ENCODE data around the gene DCTN3.
"Not testable (repeated sequence)": the region's sequence is repeated elsewhere in the genome, so short reads cannot be mapped to it uniquely, and the experiment has no call there.

Gene DCTN3

DNA sequence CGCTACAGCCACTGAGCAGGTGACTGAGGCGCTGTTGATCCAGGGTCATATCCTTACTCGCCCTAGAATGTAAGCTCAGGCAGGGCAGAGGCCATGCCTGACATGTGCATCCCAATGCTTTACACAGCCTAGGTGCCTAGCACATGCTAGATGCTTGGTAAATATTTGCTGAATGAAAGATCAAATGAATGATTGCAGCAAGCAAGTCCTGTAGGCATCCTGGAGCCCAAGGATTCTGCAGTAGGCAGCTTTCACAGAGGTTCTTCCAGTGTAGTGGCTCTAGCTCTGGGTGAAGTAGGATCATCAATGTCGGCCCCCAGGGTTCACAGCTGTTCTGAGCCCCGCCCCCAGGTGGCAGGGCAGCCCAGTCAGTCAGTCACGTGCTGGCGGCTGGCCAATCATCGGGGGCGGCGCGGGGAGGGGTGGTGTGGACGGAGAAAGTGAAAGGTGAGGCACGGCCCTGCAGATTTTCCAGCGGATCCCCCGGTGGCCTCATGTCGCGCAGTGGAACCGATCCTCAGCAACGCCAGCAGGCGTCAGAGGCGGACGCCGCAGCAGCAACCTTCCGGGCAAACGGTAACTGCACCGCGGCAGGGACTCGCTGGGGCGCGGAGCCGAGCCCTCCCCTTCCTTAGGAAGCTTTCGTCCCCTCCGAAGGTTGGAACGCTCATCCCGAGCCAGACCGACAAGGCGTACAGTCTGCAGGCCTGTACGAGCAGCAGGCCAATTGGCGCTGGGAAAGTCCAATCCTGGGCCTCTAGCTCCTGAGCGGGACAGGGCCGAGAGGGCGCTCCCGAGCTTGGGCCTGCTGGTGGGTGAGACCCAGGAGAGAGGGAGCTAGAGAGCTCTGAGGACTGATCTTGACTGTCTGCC, 26.2 kb upstream of the DCTN3 start, which contains the start of gene GALT:
GALT (plus strand) TSS at position 465 of the 873 bp plus-strand sequence; CDS start at position 495, 30 bp downstream.
- peak; percentile 91 for DNase-seq (ENCODE audit: low read depth)

DNA sequence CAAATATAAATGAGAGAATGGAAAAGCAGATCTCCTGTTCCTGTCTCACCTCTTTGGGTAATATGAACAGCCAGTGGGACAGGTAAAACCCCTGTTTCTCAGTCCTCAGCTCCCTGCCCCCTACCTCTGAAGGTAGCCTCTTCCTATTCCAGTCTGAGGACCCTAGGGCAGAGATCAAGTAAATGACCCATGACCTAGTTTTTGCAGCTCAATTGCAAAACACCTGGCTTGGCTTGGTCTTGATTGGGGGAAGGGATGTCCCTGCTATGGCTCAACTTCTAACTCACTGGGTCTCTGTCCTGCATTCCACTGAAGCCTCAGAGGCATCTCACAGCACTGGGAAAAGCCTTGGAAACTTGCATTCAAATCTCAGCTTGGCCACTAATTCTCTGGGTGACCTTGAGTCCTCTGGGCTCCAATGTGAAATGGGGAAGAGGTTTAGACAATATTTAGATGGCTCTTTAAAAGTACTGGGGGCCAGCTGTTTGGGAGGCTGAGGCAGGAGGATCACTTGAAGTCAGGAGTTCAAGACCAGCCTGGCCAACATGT, 24.5 kb upstream of the DCTN3 start:
- DNase-seq (ENCODE audit: low read depth) = no peak

DNA sequence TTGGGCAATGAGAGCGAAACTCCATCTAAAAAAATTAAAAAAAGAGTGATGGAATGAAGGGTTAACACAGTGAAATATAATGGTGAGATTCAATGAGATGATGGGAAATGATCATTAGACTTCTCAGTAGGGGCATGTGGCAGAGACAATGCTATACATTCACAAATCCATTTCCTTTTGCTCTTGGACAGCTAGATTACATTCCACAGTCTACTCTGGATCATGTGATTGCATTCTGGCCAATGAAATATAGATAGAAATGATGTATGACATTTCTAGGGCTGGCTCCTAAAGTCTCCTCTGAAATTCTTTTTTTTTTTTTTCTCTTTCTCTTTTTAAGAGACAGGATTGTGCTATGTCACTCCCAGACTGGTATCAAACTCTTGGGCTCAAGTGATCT, 22.4 kb upstream of the DCTN3 start:
- DNase-seq (ENCODE audit: low read depth) = no peak

DNA sequence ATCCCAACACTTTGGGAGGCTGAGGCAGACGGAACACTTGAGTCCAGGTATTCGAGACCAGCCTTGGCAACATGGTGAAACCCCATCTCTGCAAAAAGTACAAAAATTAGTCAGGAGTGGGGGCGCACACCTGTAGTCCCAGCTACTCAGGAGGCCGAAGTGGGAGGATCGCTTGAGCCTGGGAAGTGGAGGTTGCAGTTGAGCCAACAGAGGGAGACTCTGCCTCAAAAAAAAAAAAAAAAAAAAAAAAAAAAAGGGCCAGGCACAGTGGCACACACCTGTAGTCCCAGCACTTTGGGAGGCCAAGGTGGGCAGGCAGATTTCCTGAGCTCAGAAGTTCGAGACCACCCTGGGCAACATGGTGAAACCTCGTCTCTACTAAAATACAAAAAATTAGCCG, 19.0 kb upstream of the DCTN3 start:
- not testable (repeated sequence) for DNase-seq (ENCODE audit: low read depth)

DNA sequence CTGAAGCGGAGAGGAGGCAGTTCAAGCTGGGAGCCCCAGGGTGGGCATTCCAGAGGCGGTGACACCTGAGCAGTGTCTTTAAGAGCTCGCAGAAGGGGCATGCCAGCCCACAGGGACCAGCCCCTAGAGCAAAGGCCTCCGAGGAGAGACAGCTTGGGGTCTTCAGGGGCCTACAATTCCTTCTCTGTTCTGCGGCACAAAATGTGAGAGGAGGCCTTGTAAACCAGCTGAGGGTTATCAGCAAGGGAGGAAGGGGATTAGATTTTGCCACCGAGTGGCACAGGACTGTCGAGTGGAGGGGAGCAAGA, 17.8 kb upstream of the DCTN3 start:
- no peak for DNase-seq (ENCODE audit: low read depth)

DNA sequence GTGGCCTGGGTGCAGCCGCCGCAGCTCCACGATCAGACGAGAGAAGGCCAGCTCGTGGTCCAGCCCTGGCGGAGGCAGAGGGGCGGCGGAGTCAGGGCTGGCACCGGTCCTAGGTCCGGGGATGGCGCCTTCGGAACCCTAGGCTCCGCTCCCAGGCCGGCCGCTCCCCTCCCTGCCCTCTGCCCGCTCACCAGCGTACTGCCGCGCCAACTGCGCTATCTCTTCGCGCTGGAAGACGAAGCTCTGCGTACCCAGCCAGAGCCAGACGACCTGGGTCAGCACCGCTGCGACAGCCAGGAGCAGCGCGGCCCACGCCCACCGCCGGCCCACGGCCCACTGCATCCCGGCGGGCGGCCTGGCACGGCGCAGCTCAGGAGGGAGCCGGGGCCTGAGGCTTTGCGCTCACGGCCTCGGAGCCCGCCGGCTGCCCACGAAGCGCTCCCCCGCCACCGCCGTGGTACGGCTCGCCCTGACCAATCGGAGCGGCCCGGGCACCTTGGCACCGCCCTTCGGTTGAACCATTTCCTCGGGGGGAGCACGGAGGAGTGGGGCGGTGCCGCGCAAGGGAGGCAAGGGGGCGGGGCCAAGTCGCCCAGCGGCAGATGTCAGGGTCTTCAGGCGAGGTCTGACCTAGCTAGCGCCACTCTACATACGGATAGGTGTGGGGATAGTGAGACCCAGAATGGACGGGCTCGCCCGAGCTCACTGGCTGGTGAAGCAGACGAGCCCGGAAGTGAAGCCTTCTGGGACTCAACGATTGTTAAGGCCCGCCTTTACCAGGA, 17.3 kb upstream of the DCTN3 start, which contains the start of gene SIGMAR1:
SIGMAR1 (minus strand) TSS at position 432 of the 782 bp plus-strand sequence; CDS start at position 342, 90 bp downstream.
- DNase-seq (ENCODE audit: low read depth) = peak; percentile 94

DNA sequence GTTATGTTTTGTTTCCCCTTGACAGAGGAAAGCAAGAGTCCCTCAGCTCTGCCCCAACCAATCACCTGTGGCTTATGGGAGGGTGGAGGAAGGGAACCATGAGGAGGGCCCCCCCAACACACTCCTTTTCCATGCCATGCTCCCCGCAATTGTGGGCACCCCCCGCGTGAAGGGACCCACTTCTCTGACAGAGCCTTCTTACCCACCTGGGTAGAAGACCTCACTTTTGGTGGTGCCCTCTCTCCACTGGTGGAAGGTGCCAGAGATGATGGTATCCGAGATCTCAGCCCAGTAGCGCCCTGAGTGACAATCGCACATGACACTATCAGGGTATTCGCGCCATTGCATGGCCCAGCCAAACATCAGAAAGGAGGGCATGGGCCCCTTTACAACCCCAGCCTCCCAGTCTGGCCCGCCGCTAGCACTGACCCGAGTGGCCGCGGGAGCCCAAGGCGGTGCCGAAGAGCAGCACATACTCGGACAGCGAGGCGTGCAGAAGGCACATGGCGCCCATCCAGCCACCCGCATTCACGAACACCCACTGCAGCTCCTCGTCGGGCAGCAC, 16.6 kb upstream of the DCTN3 start:
- peak; percentile 54 for DNase-seq (ENCODE audit: low read depth)

DNA sequence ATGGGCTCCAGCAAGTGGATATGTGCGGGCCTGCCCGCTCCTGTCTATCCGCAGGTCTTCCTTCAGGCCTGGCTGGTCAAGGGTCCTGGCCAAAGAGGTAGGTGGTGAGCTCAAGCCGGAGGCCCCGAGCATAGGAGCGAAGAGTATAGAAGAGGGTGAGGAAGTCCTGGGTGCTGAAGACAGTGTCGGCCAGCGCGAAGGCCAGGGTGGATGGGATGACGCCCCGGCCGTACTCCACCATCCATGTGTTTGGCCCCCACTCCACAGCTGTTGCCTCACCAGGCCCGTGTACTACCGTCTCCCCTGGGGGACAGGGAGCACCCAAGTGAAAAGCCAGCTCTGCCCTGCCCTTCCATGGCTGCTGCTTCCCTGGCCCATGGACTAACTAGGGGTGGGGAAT, 15.3 kb upstream of the DCTN3 start:
- DNase-seq (ENCODE audit: low read depth) = no peak

DNA sequence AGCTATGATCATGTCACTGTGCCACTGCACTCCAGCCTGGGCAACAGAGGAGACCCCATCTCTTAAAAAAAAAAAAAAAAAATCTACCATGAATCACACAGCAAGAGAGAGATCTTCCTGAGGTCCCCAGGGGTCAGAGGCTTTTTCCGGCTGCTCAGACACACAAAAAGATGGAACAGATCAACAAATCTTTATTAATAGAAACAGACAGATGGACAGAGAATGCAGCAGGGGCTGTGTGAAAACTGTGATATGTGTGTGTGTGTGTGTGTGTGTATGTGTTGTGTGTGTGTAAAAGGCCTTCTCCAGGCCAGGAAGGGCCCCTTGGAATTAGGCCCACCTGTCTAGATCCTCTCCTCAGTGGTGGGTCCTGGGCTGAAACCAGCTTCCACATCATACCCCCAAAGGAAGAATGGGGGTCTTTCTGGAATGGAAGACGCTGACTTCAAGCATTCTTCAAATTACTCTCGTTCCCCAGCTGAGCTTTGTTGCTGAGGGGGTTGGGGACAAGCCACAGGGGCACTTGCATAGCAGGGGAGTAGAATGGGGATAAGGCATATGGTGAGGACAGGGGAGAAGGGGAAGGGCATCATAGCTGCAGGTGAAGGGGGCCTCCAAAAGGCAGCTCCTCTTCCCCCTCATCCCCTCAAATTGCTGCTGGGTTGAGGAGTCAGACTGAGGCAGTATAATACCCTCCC, 14.4 kb upstream of the DCTN3 start:
- DNase-seq (ENCODE audit: low read depth) = no peak

DNA sequence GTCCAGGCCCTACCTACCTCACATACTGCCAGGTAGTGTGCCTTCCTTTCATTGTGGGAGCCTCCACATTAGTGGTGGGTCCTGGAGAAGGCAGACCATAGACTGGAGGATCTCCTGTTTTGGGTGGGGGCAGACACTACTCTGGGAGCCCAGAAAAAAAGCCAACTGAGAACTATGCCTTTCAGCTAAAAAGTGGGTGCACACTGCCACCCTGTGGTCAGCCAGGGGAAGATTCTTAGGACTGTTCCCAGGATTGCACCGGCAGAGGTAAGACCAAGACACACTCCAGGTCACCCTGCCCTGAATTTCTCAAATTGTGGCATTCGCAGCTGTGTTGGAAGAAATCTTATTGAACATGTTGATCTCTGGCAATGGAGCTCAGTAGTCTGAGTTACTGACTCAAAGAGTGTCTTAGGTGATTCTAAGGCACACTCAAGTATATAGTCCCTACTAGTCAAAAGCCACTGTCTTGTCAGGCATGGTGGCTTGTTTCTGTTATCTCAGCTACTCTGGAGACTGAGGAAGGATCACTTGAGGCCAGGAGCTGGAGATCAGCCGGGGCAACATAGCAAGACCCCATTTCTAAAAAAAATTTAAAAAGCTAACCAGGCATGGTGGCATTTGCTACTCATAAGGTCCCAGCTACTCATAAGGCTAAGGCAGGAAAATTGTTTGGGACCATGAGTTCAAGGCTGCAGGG, 13.7 kb upstream of the DCTN3 start:
- peak; percentile 74 for DNase-seq (ENCODE audit: low read depth)

DNA sequence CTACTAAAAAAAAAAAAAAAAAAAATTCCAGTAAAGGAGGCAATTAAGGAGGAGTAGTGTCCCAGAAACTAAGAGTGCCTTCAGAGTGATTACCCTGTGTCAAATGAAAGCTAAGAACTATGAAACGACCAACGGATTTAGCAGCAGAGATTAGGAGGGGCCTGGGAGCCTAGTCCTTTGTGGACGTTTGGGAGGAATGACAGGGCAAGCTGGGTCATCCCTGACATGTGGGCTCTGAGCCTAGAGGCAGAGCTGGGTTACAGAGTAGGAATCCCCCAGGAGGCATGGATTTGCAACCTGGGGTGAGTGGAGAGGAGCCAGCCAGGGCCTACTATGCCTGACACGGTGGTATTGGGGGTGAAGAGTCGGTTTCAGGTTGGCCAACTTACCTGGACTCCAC, 12.9 kb upstream of the DCTN3 start:
- no peak for DNase-seq (ENCODE audit: low read depth)

DNA sequence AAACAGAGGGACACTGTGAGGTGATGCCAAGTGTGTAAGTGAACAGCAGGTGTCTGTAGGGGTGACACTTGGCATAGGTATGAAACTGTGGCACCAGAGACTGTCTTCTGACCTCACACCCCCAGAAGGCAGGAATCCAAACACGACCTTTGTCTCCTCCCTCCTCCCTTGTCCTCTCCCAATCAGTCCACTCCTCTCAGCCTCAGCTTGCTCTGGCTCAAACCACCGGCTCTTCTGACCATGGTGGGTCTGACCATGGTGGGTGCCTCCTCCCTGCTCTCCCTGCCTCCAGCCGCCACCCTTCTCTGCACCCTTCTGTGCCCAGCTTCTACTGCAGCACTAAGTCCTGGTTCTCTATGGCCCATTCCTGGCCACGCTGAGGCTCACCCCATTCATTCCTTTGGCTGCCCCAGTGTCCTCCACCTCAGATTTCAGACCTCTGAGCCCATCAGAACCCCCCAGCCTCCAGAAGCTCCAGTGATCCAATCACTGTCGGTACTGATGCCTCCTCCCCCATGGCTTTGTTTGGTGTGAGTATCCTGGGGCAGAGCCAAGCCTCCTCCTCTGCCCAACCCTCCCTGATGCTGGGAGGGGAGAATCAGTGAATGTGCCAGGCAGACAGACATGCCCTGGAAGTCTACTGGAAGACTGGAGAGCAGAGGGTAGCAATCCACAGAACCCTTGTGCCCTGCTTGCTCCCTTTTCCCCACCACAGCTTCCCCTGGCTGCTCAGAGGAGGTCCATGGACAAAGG, 10.3 kb upstream of the DCTN3 start:
- DNase-seq (ENCODE audit: low read depth) = no peak

DNA sequence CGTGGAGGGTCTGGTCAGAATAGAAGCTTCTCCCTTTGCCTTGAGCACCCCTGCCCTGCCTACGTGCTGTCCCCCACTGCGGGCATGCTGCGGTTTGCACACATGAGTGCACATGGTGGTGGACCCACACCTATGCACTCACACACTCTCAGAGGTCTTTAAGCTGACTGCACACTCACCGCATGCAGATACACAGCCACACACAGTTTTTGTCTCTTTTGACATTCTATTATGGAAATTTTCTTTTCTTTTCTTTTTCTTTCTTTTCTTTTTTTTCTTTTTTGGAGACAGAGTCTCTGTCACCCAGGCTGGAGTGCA, 9.2 kb upstream of the DCTN3 start:
- DNase-seq (ENCODE audit: low read depth) = no peak

DNA sequence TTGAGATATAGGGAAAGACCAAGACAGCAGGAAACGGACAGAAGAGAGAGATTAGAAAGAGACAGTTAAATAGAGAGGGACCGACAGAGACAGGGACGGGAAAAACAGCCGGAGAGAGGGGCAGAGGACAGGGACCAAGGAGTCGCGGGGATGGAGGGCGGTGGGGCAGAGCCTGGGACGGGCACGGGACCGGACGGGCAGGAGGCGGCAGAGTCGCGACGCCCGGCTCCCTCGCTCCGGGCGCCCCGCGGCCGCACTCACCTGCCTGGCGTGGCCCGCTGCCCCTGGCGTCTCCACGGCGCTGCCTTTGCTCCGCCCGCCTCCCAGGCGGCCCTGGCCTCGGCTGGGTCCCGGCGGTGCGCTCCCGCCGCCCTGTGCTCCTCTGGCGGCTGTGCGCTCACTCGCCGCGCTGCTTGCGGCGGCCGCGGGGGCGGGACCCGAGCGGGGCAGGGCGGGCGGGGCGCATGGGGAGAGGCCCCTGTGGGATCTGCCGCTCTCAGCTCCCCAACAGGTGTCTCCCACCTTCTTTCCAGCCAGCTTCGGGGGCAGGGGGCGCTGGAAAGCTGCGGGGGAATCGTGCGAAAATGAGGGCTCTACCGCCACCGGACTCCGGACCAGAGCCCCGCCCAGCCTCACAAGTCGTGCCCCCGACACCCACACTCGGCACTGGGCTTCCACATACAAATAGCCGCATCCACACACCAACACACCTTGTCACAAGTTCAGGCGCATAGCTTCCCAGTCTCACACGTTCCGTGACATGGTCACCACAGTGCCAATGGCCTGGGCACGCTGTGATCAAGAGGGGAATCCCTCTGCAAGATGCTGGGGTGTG, 8.6 kb upstream of the DCTN3 start, which contains the start of gene ARID3C:
ARID3C (minus strand) TSS at position 411 of the 835 bp plus-strand sequence. CDS start 1,052 bp downstream, outside the sequence.
- no peak for DNase-seq (ENCODE audit: low read depth)

DNA sequence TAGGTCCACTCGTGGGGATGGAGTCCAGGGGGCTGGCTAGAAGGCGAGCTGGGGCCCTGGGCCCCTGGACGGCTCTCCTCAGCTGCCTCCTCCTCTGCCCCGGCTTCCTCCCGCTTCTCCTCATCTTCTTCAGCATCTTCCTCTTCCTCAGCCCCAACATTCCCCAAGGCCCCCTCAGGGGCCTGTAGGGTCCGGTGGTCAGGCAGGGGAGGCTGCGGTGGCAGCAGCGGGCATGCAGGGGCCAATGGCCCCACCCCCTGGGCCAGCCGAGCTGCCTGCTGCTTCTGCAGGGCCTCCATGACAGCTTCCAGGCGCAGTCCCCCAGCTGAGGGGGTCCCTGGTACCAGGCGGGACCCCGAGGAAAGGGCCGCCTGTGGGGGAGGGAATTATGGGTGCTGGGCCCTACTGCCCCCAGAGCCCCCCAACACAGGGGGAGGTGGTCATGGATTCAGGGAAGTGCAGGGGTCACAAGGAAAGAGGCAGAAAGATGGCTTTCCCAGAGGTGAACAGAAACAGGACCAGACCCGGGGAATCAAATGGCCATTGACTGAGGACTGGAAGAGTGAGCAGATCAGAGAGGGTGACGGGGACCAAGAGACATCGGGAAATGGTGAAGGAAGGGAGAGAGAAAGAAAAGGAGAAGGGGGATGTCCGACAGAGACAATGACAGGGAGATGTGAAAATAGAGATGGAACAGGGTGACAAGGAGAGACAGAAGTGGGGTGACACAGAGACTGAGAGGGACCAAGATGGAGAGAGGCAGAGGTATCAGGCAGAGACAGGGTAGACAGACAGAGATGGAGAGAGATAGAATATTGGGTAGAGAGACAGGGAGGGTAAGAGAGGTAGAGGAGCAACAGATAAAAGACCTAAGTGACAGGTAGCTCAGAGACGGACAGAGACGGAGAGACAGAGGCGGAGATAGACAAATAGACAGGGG, 7.7 kb upstream of the DCTN3 start:
- DNase-seq (ENCODE audit: low read depth) = no peak

DNA sequence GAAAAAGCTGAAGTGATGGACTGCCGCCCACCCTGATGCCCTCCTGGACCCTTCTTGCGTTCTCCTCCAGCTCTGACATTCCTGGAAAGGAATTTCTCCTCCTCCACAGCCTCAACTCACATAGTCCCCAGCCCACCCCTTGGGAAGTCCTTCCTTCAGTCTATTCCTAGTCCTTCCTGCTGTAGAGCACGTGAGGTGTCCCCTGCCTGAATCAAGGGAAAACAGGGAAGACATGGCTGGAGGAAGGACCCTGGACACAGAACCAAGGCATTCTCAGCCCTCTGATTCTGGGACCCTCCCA, 4.8 kb upstream of the DCTN3 start:
- no peak for DNase-seq (ENCODE audit: low read depth)

DNA sequence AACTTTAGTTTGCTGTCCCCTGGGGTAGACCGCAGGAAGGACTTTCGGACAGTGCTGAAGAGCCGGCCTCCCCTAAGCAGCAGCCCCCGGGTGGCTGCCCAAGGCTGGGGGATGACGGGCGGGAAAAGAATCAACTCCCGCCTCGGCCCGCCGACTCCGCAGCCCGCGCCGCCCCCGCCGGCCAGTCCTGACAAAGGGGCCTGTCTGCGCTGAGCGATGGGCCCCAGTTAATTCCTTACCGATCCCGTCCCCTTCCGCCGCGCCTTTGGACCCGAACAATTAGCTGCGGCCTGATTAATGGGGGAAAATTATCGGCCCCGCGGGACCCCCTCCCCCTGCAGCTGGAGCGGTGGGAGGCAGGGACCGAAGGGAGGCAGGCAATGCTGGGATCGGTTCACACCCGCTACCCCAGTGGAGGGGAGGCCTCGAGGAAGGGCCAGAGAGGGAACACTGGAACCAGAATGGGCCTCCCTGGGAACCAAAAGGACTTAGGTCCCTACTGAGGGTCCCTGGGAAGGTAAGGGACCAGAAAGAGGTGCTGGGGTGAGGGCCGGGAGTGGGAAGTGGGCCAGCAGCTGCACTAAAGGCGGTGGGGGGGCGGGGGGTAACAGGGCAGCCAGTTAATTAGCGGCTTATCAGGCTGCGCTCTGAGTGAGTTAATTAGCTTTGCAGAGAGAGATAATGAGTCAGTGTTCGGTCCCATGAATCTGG, 4.3 kb upstream of the DCTN3 start:
- DNase-seq (ENCODE audit: low read depth) = no peak

Data from ELR (cell line).